Spinal cord (tissue), 10 donors: ENCODE data around the gene B9D1. TPM values are rescaled to one million over a fixed set of nuclear protein-coding genes. Genes with fewer than 3 reads are reported as not detected.

ENCODE experiments used
- DNase-seq, 6 donors: peaks; one replicate each; pipeline versions ENCODE4 v3.0.0 to v3.0.0-alpha.2; 2013 to 2015; ENCODE audit warnings: low spot score in 6 of 6, low read depth in 4 of 6
- H3K27ac ChIP-seq: one replicate; pipeline ENCODE4 v1.5.1; 2013; ENCODE audit warnings: low read depth, low read length, control low read depth
- H3K27me3 ChIP-seq: one replicate; pipeline ENCODE4 v1.6.1; 2013; ENCODE audit warnings: low read length; ENCODE audit not compliant: control insufficient read depth, insufficient read depth
- H3K36me3 ChIP-seq: one replicate; pipeline ENCODE4 v1.6.1; 2013; ENCODE audit warnings: low read length; ENCODE audit not compliant: control insufficient read depth, insufficient read depth
- H3K4me1 ChIP-seq: one replicate; pipeline ENCODE4 v1.6.1; 2013; ENCODE audit warnings: low read length; ENCODE audit not compliant: control insufficient read depth, insufficient read depth
- H3K4me3 ChIP-seq: one replicate; pipeline ENCODE4 v1.5.1; 2013; ENCODE audit warnings: low read depth, low read length, control low read depth
- H3K9me3 ChIP-seq: one replicate; pipeline ENCODE4 v1.6.1; 2013; ENCODE audit warnings: low read length; ENCODE audit not compliant: control insufficient read depth, insufficient read depth
- WGBS: methylation state at CpG from one replicate; pipeline ENCODE4 v1.1.5; 2013; ENCODE audit warnings: missing lambda C conversion rate; ENCODE audit not compliant: insufficient coverage; 5-methylcytosine and 5-hydroxymethylcytosine counted together
- polyA plus RNA-seq, 2 donors: library from polyadenylated mRNA; unstranded; fragments of 120-200 nt; gene quantifications; one replicate each; pipeline ENCODE4 v1.2.1, GENCODE V29; 2013; ENCODE audit not compliant: insufficient read length in 2 of 2
- total RNA-seq, 2 donors: library from RNA; depleted of rRNA in 1 of 2; stranded (reverse); fragments of 120-200 nt in 1 of 2; fragments of >200 nt in 1 of 2; gene quantifications; one replicate each; pipeline versions ENCODE4 v1.2.3 to v1.2.4, GENCODE V29; 2013 to 2014
- donor health status: healthy.

Gene B9D1
- total and polyA plus RNA-seq, 4 donors, result 16.8 to 37.9 (median 31.7) TPM

GRCh38 chr17:19334331-19334730 is 28.2 kb downstream of the B9D1 start:
- H3K27me3 ChIP-seq, result no peaks in the 10 kb centered on the region
- no peak for DNase-seq
- 89% methylated on average over 4 of the region's 6 CpGs for WGBS
- no peaks in the 10 kb centered on the region for H3K9me3 ChIP-seq
- H3K36me3 ChIP-seq, result peaks cover 66% of the 10 kb centered on the region
- H3K4me1 ChIP-seq, result peaks cover 35% of the 10 kb centered on the region
- no peak overlapping the region for H3K27ac ChIP-seq
- H3K4me3 ChIP-seq, result no peak overlapping the region

GRCh38 chr17:19333736-19334290 is 28.7 kb downstream of the B9D1 start:
- no peaks in the 10 kb centered on the region for H3K27me3 ChIP-seq
- no peak overlapping the region for H3K27ac ChIP-seq
- H3K4me1 ChIP-seq, result peaks cover 35% of the 10 kb centered on the region
- 81% methylated on average over 12 of the region's 12 CpGs for WGBS
- no peak for DNase-seq
- no peak overlapping the region for H3K4me3 ChIP-seq
- no peaks in the 10 kb centered on the region for H3K9me3 ChIP-seq
- H3K36me3 ChIP-seq, result peaks cover 72% of the 10 kb centered on the region

GRCh38 chr17:19333132-19333440 is 29.4 kb downstream of the B9D1 start:
- H3K36me3 ChIP-seq, result peaks cover 77% of the 10 kb centered on the region
- H3K4me3 ChIP-seq, result no peak overlapping the region
- no peaks in the 10 kb centered on the region for H3K27me3 ChIP-seq
- DNase-seq, result no peak
- no peak overlapping the region for H3K27ac ChIP-seq
- H3K4me1 ChIP-seq, result peaks cover 29% of the 10 kb centered on the region
- 75% methylated on average over 1 of the region's 1 CpG for WGBS
- H3K9me3 ChIP-seq, result no peaks in the 10 kb centered on the region

- DNase-seq, result no peak
- peaks cover 26% of the 10 kb centered on the region for H3K4me1 ChIP-seq
- 81% methylated on average over 4 of the region's 6 CpGs for WGBS
- no peaks in the 10 kb centered on the region for H3K27me3 ChIP-seq
- H3K9me3 ChIP-seq, result no peaks in the 10 kb centered on the region
- no peak overlapping the region for H3K27ac ChIP-seq
- H3K4me3 ChIP-seq, result no peak overlapping the region
- peaks cover 76% of the 10 kb centered on the region for H3K36me3 ChIP-seq
These were observed 30.0 kb downstream of the B9D1 start for GRCh38 chr17:19332371-19333131.

- Histone ChIP-seq H3K36me3 (peaks cover 73% of the 10 kb centered on the region), H3K27me3 (no peaks in the 10 kb centered on the region), H3K4me3 (no peak overlapping the region), H3K27ac (no peak overlapping the region), H3K4me1 (peaks cover 17% of the 10 kb centered on the region), H3K9me3 (no peaks in the 10 kb centered on the region)
- peak in 1 of 6 donors; percentile 49 for DNase-seq
- 75% methylated on average over 10 of the region's 13 CpGs for whole genome bisulfite sequencing
These were observed 30.8 kb downstream of the B9D1 start for GRCh38 chr17:19331543-19332245.

GRCh38 chr17:19331134-19331533 is 31.4 kb downstream of the B9D1 start:
- H3K27me3 ChIP-seq, result no peaks in the 10 kb centered on the region
- peak in 1 of 6 donors; percentile 44 for DNase-seq
- H3K9me3 ChIP-seq, result no peaks in the 10 kb centered on the region
- WGBS, result no CpG with 5 or more reads among the region's 4 CpGs
- peaks cover 68% of the 10 kb centered on the region for H3K36me3 ChIP-seq
- peaks cover 12% of the 10 kb centered on the region for H3K4me1 ChIP-seq
- no peak overlapping the region for H3K4me3 ChIP-seq
- no peak overlapping the region for H3K27ac ChIP-seq

GRCh38 chr17:19330271-19330670 is 32.3 kb downstream of the B9D1 start:
- H3K9me3 ChIP-seq, result no peaks in the 10 kb centered on the region
- H3K27me3 ChIP-seq, result no peaks in the 10 kb centered on the region
- peaks cover 60% of the 10 kb centered on the region for H3K36me3 ChIP-seq
- H3K4me3 ChIP-seq, result no peak overlapping the region
- H3K4me1 ChIP-seq, result peaks cover 12% of the 10 kb centered on the region
- 44% methylated on average over 3 of the region's 3 CpGs for WGBS
- DNase-seq, result no peak
- H3K27ac ChIP-seq, result no peak overlapping the region

GRCh38 chr17:19329839-19330238 is 32.7 kb downstream of the B9D1 start:
- DNase-seq, result no peak
- H3K4me3 ChIP-seq, result no peak overlapping the region
- H3K27me3 ChIP-seq, result no peaks in the 10 kb centered on the region
- 93% methylated on average over 2 of the region's 2 CpGs for WGBS
- peaks cover 12% of the 10 kb centered on the region for H3K4me1 ChIP-seq
- no peak overlapping the region for H3K27ac ChIP-seq
- H3K36me3 ChIP-seq, result peaks cover 60% of the 10 kb centered on the region
- H3K9me3 ChIP-seq, result no peaks in the 10 kb centered on the region

GRCh38 chr17:19329136-19329535 is 33.4 kb downstream of the B9D1 start:
- peaks cover 56% of the 10 kb centered on the region for H3K36me3 ChIP-seq
- H3K4me1 ChIP-seq, result peaks cover 12% of the 10 kb centered on the region
- H3K9me3 ChIP-seq, result no peaks in the 10 kb centered on the region
- no peak overlapping the region for H3K4me3 ChIP-seq
- 94% methylated on average over 2 of the region's 2 CpGs for WGBS
- DNase-seq, result no peak
- H3K27ac ChIP-seq, result no peak overlapping the region
- H3K27me3 ChIP-seq, result no peaks in the 10 kb centered on the region
